GM10847 (cell line): ENCODE results near the gene PPP4R3C.

ENCODE experiments used
- POLR2A ChIP-seq: IDR thresholded peaks from 2 replicates; pipeline ENCODE4 v1.6.1; 2011; ENCODE audit not compliant: insufficient read length; ENCODE audit errors: extremely low read depth

The PPP4R3C gene

GRCh38 chrX:27463187-27463586 lies at the start of gene PPP4R3C:
Gene PPP4R3C, minus strand, starts transcription at chrX:27463341. Its CDS starts 45 bp downstream, at chrX:27463296.
- TF ChIP-seq POLR2A: no peak

GRCh38 chrX:27491397-27491796 lies 28.3 kb upstream of the PPP4R3C start:
- TF ChIP-seq POLR2A: no peak

- no peak for TF ChIP-seq POLR2A
Observed at GRCh38 chrX:27466051-27466450, 2.9 kb upstream of the PPP4R3C start.

GRCh38 chrX:27465036-27465435 lies 1.9 kb upstream of the PPP4R3C start:
- TF ChIP-seq POLR2A: no peak

- no peak for TF ChIP-seq POLR2A
Observed at GRCh38 chrX:27451324-27451723, 11.8 kb downstream of the PPP4R3C start.

GRCh38 chrX:27446423-27446822 lies 16.7 kb downstream of the PPP4R3C start:
- TF ChIP-seq POLR2A: no peak

- TF ChIP-seq POLR2A: no peak
Observed at GRCh38 chrX:27445438-27445837, 17.7 kb downstream of the PPP4R3C start.

- TF ChIP-seq POLR2A: no peak
Observed at GRCh38 chrX:27444093-27444908, 18.8 kb downstream of the PPP4R3C start.

GRCh38 chrX:27439771-27440170 lies 23.4 kb downstream of the PPP4R3C start:
- no peak for TF ChIP-seq POLR2A

- no peak for TF ChIP-seq POLR2A
Observed at GRCh38 chrX:27438937-27439336, 24.2 kb downstream of the PPP4R3C start.

- TF ChIP-seq POLR2A: no peak
Observed at GRCh38 chrX:27435031-27435430, 28.1 kb downstream of the PPP4R3C start.
